SIG-M5 (cell line): ENCODE measurements around the gene RNFT2.

Source experiments
- DNase-seq: peaks from one replicate; lab custom pipeline; 2025; lab: John Stamatoyannopoulos, UW

The RNFT2 gene

DNA sequence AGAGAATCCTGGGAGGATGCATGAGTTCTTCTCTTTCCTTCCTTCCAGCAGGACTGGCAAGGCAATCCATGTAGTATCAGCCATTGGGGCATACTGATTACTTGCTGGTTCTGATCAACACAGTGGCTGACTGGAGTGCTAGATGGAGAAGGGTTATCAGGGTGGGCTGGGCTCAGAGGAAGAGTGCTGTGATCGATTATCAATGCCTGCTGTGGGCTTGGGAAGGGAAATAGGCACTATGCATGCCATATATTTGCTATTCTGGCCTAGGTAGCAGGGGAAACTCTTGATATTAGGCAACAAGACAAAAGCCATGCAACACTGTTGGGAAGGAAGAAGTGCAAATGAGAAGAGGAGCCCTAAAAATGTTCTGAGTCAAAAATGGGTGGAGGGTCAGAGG lies 97.4 kb downstream of the RNFT2 start:
- DNase-seq: no peak

DNA sequence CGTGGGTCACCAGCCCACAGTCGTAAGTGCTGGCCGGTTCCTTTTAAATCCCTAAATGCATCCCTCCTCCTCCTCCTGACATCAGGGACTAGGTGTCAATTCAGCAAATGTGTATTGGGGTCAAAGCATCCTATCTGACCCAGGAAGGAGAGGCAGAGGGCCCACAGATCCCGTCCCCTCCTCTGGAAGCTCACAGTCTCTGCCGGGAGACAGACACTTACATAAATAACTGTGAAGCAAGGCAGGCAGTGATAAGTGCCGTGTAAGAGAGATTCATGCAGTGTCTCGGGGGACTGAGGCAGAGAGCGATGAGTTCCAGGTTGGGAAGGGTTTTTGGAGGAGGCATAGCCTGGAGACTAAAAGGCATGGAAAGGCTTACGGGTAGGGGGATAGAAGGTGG lies 99.0 kb downstream of the RNFT2 start:
- DNase-seq: no peak

DNA sequence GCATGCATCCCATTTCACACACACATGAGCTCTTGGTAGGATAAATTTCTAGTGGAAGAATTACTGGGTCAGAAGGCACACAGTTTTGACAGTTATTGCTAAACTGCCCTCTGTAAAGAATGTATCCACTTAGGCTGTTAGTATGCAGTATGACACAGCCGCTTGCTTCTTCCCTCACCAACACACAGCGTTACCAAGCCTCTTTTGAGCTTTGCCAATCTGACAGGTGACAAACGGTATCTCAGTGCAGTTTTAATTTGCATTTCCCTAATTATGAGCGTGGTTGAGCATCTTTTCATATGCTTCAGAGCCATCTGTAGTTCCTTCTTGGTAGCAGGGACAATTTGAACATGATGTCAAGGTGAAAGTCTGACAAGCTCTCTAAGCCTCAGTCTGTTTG lies 100.2 kb downstream of the RNFT2 start:
- DNase-seq: no peak

DNA sequence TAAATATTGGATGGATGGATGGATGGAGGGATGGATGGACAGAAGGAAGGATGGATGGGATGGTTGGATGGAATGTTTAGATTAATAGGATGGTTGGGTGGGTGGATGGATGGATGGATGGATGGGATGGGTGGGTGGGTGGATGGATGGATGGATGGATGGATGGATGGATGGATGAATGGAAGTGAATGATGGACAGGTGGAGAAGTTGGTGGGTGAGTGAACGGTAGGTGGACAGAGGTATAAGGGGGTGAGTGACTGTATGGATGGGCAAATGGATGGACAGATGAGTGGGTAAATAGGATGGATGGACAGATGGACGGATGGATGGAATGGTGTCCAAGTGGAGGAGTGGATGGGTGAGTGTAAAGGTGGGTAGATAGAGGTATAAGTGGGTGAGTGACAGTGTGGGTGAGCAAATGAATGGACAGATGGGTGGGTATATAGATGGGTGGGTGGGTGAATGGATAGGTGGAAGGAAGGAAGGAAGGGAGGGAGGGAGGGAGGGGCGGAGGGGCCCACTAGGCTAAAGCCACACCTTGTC lies 101.2 kb downstream of the RNFT2 start:
- DNase-seq: no peak

DNA sequence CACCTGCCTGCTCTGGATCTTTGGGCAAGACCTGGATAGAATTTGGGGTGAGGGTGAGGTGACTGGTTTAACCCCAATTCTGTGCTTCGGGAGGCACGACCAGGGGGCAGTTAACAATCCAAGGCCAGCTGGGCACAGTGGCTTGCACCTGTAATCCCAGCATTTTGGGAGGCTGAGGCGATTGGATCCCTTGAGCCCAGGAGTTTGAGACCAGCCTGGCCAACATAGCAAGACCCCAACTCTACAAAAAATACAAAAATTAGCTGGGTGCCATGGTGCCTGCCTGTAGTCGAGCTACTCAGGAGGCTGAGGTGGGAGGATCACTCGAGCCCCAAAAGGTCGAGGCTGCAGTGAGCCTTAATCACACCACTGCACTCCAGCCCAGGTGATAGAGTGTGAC lies 105.0 kb downstream of the RNFT2 start:
- DNase-seq: no peak

DNA sequence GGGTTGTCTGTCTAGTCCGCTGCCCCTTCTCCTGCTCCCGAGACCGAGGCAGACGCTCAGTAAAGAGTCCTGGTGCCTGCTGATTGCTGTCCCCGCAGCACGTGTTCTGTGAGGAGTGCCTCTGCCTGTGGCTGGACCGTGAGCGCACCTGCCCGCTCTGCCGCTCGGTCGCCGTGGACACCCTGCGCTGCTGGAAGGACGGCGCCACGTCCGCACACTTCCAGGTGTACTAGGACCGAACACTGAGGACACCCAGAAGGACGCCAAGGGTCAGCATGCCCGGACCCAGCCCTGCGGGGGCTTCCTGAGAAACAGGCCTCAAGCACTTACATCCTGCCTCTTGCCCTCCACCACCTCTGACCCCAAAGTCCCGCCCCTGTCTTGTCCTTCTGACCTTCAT lies 111.1 kb downstream of the RNFT2 start:
- no peak for DNase-seq

DNA sequence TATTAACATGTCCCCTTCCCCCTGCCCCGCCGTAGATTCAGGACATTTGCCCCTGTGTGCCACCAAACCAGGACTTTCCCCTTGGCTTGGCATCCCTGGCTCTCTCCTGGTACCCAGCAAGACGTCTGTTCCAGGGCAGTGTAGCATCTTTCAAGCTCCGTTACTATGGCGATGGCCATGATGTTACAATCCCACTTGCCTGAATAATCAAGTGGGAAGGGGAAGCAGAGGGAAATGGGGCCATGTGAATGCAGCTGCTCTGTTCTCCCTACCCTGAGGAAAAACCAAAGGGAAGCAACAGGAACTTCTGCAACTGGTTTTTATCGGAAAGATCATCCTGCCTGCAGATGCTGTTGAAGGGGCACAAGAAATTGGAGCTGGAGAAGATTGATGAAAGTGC lies 114.2 kb downstream of the RNFT2 start:
- no peak for DNase-seq

DNA sequence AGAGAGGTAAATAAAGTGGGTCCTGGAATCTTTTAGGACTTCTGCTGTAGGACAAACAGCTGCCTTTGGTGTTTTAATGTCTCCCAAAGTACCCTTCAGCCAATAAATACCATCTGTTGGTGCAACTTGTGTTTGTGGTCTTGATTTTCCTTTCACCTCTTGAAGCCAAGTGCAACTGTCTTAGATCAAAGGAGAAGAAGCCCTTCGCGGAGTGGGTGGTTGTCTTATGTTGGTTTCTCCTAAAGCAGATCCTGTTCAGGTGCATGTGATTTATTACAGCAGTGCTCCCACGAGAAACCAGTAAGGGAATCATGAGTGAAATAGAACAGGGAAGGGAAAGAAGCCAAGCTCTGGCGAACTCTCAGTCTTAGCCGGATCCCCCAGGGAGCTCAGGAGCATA lies 115.4 kb downstream of the RNFT2 start:
- no peak for DNase-seq

DNA sequence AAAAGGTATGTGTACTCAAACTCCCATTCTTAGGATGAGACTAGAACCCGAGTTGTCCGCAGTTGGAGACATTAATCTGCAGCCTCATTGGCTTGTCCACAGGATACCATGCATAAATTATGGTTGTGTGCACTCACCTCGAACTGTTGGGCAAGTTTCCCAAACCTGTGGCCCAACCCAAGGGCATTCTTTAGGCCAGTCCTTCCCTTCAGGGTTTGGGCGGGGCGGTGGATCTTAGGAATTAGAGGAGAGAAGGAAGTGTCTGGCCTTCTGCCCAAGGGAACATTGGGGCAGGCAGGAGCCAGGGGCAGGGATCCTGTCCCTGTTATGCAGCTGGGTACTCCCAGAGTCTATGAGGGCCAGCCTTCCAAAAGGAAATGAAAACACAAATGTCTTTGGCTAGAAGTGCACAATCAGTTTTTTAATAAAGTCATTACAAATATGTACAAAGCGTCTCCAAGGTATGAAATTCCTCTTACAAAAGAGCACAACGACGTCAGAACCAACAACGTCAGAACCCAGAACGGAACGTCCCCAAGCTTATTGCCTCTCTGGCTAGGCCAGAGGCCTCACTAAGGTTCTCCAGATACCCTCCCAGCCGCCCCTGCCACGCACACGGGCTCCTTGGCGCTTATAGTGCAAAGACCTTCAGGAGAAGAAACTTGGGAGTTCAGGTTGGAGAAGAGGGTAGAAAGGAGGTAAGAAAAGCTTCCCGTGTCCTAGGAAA lies 117.8 kb downstream of the RNFT2 start:
- DNase-seq: no peak

DNA sequence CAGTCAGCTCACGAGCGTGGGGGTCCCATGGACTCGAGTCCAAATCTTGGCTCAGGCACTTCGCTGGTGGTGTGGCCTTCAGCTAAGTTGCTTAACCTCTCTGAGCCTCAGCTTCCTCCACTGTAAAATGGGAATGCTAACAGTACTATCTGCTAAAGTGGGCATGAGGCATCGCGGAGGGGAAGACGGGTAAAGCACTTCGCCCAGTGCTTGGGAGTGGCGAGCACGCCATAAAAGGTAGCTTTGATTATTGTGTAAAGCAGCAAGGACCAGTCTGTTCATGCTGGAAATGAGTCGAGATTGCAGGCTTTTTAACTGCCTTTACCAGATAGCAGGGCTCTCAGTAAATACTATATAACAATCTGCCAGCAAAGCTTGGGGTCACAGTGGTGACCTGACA lies 118.6 kb downstream of the RNFT2 start:
- no peak for DNase-seq

DNA sequence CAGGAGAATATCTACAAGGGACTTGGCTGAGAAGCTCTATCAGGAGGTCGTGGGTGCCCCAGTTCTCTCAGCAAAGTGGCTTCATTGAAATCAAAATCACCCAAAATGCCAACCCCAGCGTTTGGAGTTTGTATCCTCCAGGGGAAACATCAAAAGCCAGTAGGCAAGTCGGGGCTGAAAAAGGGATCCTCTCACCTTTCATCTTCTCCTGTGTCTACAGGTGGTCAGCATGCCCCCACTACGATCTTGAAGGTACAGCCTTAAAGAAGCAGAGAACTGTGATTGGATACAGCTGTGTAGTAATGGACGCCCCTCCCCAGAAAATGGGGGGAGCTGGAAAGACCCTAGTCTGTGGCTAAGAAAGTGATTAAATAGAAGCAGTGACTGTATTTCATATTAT lies 121.0 kb downstream of the RNFT2 start:
- no peak for DNase-seq

DNA sequence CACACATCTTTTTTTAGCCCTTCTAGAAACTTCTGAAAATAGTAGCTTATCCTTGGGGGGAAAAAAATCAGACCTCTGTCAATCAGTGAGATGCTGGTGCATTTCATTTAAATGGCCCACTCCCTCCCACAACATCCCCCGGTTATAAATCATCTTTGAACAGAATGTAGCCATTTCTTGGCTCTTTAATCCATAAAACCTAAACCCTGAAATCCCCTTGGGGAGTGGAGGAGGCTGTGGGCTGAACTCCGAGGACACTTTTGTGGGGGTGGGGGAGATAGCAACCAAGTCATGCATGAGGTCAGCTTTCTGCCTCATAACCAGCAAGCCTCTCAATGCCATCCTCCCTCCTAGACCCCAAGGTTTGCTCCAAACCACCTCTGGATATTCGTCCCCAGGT lies 122.1 kb downstream of the RNFT2 start:
- no peak for DNase-seq

DNA sequence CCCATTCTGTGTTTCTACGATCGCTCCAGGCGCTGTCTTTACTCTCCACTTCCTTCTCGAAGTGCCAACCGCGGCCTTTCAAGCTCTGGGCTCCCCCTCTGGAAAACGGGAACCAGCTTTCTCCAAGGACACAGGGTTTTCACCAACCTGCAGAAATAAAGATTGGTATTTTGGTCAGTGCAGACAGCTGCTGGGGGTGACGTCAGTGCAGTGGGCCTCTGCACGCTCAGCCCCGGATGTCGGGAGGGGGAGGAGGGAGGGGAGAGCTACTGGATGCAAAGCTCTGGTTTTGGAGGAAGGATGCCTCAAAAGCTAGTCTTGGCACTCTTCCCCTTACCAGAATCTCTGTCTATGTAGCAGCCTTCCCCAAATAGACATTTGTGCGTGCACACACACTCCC lies 123.2 kb downstream of the RNFT2 start:
- no peak for DNase-seq

DNA sequence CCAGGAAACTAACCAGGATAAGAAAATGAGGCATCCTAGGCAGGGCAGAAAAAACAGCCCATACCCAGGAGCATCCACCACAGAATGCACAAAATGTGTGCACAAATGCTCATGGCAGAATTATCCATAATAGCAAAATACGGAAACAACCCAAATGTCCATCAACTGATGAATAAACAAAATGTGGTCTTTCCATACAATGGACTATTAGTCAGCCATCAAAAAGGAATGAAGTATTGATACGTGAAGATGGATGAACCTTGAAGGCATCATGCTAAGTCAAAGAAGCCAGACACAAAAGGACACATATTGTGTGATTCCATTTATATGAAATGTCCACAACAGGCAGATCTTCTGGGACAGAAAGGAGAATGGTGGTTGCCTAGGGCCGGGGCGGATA lies 124.1 kb downstream of the RNFT2 start:
- no peak for DNase-seq

DNA sequence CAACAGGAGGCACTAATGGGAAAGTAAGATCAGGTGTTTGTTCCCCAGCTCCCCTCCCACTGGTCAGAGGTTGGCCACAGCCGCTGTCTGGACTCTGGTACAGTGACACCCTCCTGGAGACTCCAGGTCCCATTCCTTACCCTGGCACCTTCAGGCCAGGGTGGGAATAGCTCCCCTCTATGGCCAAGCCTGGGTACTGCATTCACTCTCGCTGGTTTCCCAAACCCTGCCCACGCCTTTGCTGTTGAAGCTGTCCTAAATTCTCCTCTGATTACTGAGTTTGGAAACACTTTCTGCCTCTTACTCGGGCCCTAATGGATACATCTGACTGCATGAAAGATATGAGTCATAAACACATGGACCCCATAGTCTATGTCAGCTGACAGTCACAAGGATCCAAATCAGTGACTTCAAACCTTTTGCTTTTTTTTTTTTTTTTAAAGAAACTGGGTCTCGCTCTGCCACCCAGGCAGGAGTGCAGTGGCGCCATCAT lies 125.2 kb downstream of the RNFT2 start:
- DNase-seq: no peak

DNA sequence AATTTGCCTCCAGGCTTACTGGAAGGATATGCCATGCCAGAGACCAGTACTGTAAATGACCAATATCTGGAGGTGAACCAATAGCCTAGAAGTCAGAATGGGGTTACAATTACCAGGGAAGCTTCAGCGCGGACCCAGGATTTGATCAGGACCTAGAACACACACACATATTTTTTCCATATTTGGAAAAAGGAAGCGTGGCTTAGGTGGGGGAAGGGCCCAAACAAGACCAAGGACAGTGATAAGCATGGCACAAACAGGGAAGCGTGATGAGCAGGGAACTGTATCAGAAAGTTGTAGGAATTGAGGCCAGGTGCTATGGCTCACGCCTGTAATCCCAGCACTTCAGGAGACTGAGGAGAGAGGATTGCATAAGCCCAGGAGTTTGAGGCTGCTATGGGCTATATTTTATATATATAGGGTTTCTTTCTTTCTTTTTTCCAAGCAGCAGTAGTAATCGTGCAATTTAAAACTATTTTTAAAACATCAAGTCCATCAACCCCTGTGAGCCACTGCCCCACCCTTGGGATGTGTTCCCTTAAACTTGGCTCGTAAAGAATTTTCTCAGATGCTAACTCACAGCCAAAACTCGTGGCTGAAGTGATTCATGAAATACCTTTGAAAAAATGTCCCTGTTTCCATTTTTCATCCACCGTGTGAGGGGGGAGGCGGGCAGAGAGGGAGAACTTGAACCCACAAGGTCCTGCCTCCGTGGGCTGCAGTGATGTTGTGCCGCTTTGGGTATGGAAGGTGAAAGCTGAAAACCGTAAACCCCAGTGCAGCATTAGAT lies 126.5 kb downstream of the RNFT2 start:
- no peak for DNase-seq

DNA sequence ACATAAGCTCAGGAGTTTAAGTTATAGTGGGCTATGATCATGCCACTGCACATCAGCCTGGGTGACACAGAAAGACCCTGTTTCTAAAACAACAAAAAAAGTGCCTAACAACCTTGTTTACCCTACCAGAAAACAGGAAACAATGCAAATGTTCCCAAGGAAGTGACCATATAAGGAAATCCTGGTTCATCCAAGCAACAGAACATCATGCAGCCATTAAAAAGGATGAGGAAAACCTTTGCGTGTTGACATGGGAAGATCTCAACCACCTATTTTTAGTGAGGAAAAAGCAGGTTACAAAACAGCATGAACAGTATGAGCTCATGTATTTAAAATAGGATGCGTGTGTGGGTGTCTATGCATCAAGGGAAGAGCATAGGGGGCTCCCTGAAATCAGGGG lies 129.4 kb downstream of the RNFT2 start:
- DNase-seq: no peak

DNA sequence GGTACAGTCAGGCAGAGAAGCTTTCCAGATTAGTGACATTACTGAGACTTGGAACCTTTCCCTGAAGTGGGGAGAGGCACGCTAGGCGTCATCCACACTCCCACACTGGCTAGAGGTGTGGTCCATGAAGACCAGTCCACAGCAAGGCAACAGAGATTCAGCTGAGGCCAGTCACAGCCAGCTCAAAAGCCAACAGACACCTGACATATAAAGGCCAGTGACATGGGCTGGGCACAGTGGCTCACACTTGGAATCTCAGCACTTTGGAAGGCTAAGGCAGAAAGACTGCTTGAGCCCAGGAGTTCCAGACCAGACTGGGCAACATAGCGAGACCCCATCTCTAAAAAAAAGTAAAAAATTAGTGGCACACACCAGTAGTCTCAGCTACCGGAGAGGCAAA lies 132.2 kb downstream of the RNFT2 start:
- no peak for DNase-seq

DNA sequence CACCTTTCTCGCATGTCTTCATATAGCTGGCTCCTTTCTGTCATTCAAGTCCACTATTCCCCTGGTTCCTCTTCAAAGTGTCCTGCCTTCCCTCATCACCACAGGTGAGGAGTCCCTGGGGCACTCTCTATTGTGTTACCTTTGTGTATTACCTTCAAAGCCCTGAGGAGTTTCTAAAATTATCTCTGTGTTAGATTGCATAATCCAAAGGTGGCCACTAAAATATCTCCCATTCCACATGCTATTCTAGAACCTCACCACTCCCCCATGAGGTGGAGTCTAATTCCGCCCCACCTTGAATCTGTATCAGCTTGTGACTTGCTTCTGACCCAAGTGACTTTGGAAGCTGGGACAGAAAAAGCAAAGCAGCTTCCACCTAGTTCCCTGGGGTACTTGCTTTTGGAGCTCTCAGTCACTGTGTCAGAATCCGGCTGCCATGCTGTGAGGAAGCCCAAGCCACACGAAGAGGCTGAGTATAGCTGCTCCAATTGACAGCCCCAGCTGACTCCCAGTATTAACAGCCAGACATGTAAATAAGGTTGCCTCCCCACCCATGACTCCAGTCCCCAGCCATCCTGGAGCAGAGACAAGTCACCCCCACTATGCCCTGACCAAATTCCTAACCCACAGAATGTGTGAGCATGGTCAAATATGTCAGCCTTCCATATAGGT lies 136.3 kb downstream of the RNFT2 start:
- no peak for DNase-seq

DNA sequence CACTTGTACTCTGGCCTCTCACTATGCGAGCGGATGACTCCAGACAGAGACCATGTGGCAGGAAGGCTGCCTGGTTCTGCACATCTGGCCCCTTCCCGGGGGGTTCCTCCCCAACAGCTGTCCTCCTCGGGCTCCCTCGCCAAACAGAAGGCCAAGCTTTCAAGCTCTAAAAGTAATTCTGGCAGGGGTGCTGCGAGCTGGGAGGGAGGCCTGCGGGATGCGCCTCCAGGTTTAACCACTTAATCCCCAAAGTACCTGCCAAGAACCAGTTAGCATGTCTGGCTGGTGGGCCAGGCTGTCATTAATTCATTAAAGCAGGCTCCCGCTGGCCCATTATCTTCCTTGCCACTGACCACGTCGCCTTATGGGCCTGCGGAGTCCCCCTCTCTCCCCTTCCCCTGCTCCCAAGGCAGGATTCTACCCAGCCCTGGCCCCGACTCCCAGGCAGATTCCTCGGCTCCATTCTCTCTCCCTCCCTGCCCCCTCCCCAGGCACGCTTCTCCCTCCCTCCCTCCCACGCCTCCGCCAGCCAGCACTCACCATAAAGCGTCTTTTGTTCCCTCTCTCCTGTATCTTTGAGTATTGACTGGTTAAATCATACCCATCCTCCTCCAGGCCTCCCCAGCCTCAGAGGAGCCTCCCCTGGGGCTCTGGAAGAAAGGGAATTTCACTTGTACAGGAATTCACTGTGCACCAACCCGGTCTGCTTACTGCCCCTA lies 138.2 kb downstream of the RNFT2 start:
- no peak for DNase-seq

DNA sequence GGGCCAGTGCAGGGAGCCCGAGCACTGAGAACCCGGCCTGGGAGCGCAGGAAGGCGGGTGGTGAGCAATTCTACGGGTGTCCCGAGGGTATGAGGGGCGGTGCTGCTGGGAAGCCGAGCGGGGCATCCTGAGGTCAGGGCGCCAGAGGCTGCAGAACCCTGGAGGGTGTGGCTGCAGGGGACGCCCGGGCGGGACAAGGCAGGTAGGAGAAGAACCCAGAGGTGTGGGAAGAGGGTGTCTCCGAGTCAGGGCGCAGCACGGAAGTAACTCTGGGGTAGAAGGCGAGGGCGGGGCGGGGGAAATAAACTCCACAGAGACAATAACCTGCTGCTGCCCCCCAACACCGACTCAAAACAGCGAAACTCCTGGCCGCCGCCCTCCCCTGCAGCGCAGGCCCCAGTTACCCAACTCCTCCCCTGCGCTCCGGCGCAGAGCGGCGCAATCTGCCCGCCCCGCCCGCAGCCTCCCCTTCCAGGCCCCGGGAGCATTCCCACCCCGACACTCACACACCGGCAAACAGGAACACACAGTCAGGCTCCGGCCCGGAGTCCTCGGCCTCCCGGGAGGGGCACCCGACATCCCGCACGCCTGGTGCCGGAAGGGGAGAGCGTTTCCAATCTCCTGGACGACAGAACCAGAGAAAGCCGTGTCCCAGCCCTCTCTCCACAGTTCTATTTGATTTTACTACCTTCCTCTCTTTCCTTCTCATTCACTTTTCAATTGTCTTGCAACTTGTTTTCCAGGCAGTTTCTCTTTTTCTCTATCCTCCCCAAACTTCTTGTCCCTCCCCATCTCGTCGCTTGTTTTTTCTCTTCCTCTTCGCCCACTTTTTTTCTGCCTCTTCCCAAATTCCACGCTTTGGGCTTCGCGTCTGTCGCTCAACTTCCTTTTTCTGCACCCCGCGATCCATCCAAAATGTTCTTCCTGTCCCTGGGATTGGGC lies 140.7 kb downstream of the RNFT2 start:
- no peak for DNase-seq
